ENCODE results near the gene MAST4.

Gene MAST4

GRCh38 chr5:67019065-67019845 lies 423.1 kb downstream of the MAST4 start:
- H3K4me3 ChIP-seq (ENCODE audit: low read depth, low read length) = no peak overlapping the region
- DNase-seq (ENCODE audit: low read depth) = no peak
- TF ChIP-seq, protein P1, sequence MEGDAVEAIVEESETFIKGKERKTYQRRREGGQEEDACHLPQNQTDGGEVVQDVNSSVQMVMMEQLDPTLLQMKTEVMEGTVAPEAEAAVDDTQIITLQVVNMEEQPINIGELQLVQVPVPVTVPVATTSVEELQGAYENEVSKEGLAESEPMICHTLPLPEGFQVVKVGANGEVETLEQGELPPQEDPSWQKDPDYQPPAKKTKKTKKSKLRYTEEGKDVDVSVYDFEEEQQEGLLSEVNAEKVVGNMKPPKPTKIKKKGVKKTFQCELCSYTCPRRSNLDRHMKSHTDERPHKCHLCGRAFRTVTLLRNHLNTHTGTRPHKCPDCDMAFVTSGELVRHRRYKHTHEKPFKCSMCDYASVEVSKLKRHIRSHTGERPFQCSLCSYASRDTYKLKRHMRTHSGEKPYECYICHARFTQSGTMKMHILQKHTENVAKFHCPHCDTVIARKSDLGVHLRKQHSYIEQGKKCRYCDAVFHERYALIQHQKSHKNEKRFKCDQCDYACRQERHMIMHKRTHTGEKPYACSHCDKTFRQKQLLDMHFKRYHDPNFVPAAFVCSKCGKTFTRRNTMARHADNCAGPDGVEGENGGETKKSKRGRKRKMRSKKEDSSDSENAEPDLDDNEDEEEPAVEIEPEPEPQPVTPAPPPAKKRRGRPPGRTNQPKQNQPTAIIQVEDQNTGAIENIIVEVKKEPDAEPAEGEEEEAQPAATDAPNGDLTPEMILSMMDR (IDR thresholded peaks at IDR 0.05; ENCODE audit: insufficient read depth, low read depth, low read length, missing control alignments) = no peak

GRCh38 chr5:67020096-67020615 lies 424.0 kb downstream of the MAST4 start:
- TF ChIP-seq, protein P1 (IDR thresholded peaks at IDR 0.05; ENCODE audit: insufficient read depth, low read depth, low read length, missing control alignments) = no peak
- no peak for DNase-seq (ENCODE audit: low read depth)

DNA sequence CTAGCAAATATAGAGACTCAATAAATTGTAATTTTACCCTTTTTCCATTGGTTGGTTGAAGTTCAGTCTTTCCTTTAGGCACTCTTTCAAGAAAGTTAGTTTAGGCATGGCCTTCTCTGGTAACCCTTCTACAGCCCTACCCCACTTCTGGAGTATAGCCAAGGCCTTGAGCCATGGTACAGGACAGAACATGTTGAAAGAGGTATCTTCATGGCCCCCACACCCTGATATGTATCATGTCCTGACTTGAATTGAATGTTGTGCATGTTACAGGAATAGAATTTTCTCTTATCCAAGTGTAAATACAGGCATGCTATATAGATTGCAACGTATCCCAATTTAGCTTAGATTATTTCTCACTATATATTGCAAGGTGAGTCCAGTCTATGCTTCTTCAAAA lies 424.8 kb downstream of the MAST4 start:
- no peak for DNase-seq (ENCODE audit: low read depth)
- TF ChIP-seq, protein P1 (IDR thresholded peaks at IDR 0.05; ENCODE audit: insufficient read depth, low read depth, low read length, missing control alignments) = no peak
- no peak overlapping the region for H3K4me3 ChIP-seq (ENCODE audit: low read depth, low read length)

More at GRCh38 chr5:67020096-67020615, 424.0 kb downstream of the MAST4 start:
- H3K4me3 ChIP-seq (ENCODE audit: low read depth, low read length) = no peak overlapping the region

DNA sequence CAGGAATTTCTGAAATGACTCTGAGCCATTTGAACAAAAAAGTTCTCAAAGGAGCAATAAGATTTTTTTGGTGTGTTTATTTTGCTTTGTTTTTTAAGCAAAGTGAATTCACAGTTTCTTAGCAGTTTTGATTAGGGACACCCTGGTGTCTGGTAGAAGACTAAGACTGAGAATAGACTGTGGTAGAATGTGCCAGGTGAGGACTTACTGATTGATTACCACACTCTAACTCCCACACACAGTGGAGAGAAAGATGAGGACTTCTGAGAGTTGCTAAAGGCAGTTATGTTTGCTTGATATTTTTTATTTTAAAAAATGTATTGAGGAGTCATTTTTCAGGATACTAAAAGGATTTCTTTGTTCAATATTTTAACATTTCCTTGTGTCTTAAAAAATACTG lies 425.3 kb downstream of the MAST4 start:
- DNase-seq (ENCODE audit: low read depth) = peak; percentile 2
- no peak overlapping the region for H3K4me3 ChIP-seq (ENCODE audit: low read depth, low read length)
- TF ChIP-seq, protein P1 (IDR thresholded peaks at IDR 0.05; ENCODE audit: insufficient read depth, low read depth, low read length, missing control alignments) = no peak

GRCh38 chr5:67021962-67022361 lies 425.8 kb downstream of the MAST4 start:
- no peak for DNase-seq (ENCODE audit: low read depth)
- TF ChIP-seq, protein P1 (IDR thresholded peaks at IDR 0.05; ENCODE audit: insufficient read depth, low read depth, low read length, missing control alignments) = no peak

DNA sequence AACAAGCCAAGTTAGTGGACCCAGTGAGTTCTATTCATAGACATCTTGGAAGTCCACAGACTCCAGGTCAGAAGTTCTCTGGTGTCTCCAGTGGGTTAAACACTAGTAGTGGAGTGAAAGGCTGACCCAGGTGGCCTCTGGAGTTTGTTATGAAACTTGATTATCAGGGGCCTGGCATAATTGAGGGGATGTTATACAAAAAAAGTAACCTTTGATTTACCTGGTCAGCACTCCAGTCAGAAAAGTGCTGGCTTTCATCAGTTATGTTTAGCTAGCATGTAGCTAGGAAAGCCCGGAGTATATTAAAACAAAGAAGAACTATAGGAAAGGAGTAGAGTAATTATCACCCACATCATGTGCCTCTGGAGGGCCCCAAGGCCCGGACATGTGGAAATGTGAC lies 429.3 kb downstream of the MAST4 start:
- no peak for DNase-seq (ENCODE audit: low read depth)
- TF ChIP-seq, protein P1 (IDR thresholded peaks at IDR 0.05; ENCODE audit: insufficient read depth, low read depth, low read length, missing control alignments) = no peak
- H3K4me3 ChIP-seq (ENCODE audit: low read depth, low read length) = no peak overlapping the region

More at GRCh38 chr5:67021962-67022361, 425.8 kb downstream of the MAST4 start:
- H3K4me3 ChIP-seq (ENCODE audit: low read depth, low read length) = no peak overlapping the region

Data from GM12865 (cell line).